ENCODE data around the gene MRPL41.
"Not testable (repeated sequence)": the region's sequence is repeated elsewhere in the genome, so short reads cannot be mapped to it uniquely, and the experiment has no call there.

The MRPL41 gene

DNA sequence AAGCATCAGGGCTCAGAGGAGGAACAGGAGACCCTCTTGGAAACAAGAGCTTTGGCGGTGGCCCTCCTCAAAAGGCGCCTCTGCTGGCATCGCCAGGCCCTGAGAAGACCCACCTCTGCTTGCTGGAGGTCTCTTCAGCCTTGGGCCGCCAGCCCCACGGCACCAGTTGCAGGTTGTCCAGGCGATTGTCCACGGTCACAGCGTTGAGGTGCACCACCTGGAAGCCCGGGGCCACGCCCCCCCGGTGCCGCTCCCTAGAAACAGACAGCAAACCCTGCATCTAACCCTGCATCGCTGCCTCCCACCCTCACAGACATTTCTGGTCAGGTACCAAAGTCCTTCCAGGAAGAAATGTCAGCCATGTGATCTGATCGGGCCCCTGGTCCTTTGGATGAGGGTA, 35.2 kb downstream of the MRPL41 start:
- DNase-seq = no peak

DNA sequence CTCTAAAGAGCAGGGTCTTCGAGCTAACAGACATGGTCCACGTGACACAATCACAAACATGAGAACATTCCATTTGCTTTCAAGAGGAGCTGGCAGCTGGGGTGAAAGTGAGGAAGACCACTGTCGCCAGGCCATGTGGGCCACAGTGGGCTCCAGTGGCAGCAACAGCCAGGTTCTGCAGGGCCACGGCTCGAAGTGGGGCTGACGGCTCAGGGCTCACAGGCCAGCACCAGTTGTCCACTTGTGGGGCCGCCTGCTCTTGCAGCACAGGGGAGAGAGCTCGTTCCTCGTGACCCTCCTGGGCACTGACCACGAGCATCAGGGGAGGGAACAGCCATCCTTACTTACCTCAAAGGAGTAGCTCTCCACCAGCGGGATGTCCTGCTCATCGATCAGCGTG, 36.6 kb downstream of the MRPL41 start:
- no peak for DNase-seq

DNA sequence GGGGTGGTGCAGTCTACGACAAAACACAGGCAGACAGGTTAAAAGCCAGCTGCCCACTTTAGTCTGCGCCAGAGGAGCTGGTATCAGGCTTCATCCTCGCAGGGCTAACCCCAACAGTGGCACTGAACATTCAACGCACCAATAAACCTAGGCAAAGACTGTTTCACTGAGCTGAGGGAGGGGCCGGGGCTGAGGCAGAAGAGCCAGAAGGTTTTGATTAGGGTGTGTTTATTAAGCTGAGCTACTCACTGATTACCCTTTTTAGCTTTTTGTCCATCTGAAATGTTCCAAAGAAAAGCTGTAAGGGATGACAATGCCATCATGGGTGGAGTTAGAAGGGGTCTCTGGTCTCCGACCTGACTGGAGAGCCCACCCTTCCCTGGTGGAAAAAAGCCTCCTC, 37.2 kb downstream of the MRPL41 start:
- DNase-seq = no peak

DNA sequence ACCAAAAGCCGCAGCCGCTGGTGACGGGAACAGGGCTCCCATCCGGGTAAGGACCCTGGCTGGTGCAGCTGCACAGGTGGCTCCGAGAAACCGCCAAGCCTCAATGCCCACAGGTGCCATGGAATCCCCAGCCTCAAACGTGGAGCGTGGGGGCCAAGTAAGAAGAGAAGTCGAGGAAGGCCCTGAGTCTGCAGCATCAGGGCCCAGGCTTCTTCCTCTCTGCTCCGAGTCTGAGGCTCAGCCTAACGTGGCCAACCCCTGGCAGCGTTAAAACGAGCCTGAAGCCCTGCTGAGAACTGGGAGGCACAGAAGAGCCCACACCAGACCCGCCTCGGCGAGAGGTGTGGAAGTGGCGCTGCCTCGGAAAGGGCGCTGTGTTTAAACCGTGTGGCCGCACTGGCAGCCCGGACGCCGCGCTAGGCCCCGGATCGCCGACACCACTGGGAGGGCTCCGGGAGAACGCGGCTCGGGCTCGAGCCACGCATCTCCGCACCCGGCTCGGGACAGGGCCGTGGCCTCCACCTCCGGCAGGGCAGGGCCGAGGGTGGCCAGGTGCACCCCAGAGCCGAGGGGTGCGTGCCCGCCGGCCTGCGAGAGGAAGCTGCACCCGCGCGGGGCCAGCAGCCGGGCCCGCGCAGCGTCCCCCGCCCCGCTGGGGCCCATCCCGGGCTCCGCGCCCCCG, 37.9 kb downstream of the MRPL41 start:
- no peak for DNase-seq

DNA sequence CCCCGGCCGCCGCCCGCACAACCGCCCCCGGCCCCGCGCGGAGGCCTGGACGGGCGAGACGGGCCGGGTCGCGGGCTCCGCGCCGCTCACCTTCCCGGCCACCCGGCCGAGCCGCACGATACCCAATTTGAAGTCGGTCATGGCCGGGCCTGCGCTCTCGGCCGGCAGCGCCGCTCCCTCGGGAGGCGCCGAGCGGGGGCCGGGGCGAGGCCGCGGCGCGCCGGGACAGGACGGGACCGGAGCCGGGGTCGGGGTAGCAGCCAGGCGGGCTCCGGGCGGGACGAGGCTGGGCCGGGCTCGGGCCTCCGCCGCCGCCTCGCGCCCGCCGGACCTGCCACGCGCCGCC, 38.4 kb downstream of the MRPL41 start:
- no peak for DNase-seq

DNA sequence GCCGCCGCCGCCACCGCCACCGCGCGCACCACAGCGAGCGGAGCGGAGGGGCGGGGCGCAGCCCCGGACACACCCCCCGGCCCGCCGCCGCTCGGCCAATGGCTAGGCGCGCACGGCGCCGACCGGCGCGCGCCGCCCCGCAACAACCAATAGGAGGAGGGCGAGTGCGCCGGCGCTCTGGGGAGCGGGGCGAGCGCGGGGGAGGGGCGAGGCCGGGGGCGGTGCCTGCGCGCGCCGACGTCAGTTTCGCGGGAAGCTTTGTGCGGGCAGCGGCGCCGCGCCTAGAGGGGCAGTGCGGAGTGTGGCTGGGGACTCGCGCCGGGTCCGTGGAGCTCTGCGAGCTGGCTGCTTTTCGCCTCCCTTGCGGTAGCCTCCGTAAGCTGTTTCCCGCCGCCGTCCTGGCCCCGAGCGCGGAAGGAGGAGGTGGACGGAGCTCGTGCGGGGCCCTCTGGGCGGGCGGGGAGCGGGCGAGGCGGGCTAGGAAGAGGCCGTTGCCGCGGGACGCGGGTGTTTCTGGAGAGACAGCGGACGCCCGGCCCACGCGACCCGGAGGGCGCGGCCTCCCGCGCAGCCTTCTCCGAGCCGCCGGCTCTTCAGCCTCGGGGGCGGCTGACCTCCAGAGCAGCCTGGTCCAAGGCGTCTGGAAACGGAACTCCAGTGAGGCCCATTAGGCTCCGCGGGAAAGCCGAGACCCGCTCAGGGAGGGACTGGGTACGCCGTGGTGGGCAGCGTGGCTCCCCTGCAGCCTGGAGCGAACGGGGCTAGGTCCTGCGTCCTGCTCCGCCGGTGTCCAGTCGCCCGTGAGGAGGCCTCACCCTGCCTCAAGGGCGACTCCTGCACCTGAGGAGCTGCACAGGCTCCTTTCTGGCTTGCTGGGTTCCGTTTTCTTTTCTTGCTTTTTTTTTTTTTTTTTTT, 39.0 kb downstream of the MRPL41 start, which contains the start of gene ZMYND19:
Gene ZMYND19, minus strand, starts transcription at position 44 of the 915 bp plus-strand sequence. CDS start 249 bp downstream, outside the sequence.
- peak; percentile 87 for DNase-seq

DNA sequence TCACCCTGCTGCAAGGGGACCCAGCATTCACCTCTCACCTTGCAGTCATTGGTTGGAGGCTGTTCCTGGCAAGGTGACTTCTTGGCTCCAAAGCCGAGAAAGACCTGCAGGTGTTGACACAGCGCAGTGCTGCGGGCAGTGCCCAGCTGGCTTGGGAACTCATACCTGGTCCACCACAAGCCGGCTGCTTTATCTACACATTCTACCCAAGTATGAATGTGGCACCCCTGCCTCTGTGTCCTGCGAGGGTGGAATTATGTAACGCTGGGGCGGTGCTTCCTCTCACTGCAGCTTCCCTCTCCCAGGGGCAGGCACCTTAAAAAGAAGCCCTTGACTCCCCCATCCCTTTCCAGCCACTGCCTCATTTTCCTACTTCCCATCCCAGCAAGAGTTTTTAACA, 41.1 kb downstream of the MRPL41 start:
- DNase-seq = no peak

DNA sequence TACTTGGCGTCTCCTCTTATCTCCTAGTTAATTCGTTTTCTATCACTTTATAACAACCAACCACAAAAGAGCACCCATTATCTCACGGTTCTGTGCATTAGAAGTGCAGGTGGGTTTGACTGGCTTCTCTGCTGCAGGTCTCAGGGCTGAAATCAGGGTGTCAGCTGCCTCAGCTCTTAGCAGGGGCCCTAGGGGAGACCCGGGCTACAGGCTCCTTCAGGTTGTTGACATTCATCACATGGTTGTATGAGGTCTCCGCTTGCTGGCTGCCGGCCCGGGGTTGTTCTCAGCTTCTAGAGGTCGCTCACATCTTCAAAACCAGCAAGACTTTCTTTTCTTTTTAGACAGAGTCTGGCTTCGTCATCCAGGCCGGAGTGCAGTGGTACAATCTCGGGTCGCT, 41.5 kb downstream of the MRPL41 start:
- DNase-seq = no peak

DNA sequence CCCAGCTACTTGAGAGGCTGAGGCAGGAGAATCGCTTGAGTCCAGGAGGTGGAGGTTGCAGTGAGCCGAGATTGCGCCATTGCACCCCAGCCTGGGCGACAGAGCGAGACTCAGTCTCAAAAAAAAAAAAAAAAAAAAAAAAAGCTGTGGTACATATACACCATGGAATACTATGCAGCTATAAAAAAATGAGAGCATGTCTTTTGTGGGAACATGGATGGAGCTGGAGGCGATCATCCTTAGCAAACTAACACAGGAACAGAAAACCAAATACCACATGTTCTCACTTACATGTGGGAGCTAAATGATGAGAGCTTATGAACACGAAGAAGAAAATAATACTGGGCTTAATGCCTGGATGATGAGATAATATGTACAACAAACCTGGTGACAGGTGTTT, 44.9 kb downstream of the MRPL41 start:
- DNase-seq = not testable (repeated sequence)

DNA sequence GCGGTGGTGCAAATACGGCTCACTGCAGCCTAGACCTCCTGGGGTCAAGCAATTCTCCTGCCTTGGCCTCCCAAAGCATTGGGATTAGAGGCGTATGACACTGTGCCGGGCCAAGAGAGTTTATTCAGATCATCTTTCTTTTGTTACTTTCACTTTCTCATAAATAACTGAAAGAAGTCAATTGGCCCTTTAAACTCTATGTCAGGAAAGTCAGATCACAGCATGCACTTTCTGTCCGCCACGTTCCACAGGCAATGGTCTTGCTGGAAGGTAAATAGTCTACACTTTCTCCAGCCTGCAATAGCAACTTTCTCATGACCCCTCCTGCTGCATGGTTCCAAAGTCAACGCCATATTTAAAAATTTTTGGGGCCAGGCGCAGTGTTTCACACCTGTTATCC, 47.3 kb downstream of the MRPL41 start:
- DNase-seq = no peak

All from fibroblast of upper back skin (primary cell).